ENCODE measurements around the gene DTL. TPM values are rescaled to one million over a fixed set of nuclear protein-coding genes. Genes with fewer than 3 reads are reported as not detected.
A peak's percentile ranks its signal among the peaks of the same experiment; 100 is the strongest.

The DTL gene
- total RNA-seq, 2 donors from 2014 or later, result 54.9 to 65.4 TPM

DNA sequence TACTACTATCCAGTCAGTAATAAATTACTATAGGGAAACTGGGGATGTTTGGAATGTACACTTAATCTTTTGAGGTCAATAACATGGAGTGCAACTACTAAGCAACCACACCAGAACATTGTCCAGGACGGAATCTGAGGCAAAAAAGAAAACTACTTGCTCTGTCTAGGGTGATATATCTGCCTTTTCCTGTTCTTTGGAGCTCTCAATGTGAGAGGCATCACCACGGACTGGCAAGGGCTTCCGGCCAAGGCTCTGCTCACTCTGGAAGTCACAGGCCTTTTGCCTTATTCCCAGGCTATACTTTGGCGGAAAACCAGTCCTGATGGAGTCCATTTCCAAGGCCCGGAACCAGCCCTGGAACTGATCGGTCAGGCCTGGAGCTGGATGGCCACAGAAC lies 94.2 kb downstream of the DTL start:
- no peak overlapping the region for H3K27ac Mint-ChIP-seq

GRCh38 chr1:212132025-212132424 lies 96.5 kb downstream of the DTL start:
- Mint-ChIP-seq H3K9me3 (peaks cover 3% of the 10 kb centered on the region in 2 donors), H3K27me3 (ENCODE audit: low read depth) (no peaks in the 10 kb centered on the region), H3K27ac (no peak overlapping the region), H3K4me1 (ENCODE audit: low read depth) (peaks cover 6% of the 10 kb centered on the region), H3K36me3 (ENCODE audit: insufficient read depth in 2 of 2) (peaks cover 10 to 21% of the 10 kb centered on the region in 2 donors), H3K4me3 (no peak overlapping the region)
- DNase-seq (peak in 1 of 2 donors; percentile 9), ATAC-seq (replicated peaks in 1 of 2) (peak; percentile 70 to 74)

More for the DNA sequence above, 94.2 kb downstream of the DTL start:
- Mint-ChIP-seq H3K9me3 (peaks cover 3% of the 10 kb centered on the region in 2 donors), H3K36me3 (ENCODE audit: insufficient read depth in 2 of 2) (peaks cover 10 to 21% of the 10 kb centered on the region in 2 donors), H3K27me3 (ENCODE audit: low read depth) (no peaks in the 10 kb centered on the region), H3K4me3 (no peak overlapping the region), H3K4me1 (ENCODE audit: low read depth) (peaks cover 6% of the 10 kb centered on the region)
- no peak for ATAC-seq (replicated peaks in 1 of 2)
- no peak for DNase-seq

DNA sequence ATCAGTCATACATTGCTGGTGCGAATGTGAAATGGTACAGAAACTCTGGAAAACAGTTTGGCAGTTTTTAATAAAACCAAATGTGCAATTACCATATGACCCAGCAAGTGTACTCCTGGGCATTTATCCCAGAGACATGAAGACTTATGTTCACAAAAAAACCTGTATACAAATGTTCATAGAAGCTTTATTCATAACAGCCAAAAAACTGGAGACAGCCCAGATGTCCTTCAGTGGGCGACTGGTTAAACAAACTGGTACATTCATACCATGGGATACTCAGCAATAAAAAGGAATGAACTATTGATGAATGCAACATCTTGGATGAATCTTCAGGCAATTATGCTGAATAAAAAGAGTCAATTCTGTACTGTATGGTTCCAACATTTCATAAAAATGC lies 97.8 kb downstream of the DTL start:
- Mint-ChIP-seq H3K4me1 (ENCODE audit: low read depth) (peaks cover 6% of the 10 kb centered on the region), H3K36me3 (ENCODE audit: insufficient read depth in 2 of 2) (peaks cover 10 to 21% of the 10 kb centered on the region in 2 donors), H3K27me3 (ENCODE audit: low read depth) (no peaks in the 10 kb centered on the region), H3K27ac (no peak overlapping the region), H3K9me3 (peaks cover 3% of the 10 kb centered on the region in 2 donors), H3K4me3 (no peak overlapping the region)
- no peak for DNase-seq
- ATAC-seq (replicated peaks in 1 of 2), result no peak

DNA sequence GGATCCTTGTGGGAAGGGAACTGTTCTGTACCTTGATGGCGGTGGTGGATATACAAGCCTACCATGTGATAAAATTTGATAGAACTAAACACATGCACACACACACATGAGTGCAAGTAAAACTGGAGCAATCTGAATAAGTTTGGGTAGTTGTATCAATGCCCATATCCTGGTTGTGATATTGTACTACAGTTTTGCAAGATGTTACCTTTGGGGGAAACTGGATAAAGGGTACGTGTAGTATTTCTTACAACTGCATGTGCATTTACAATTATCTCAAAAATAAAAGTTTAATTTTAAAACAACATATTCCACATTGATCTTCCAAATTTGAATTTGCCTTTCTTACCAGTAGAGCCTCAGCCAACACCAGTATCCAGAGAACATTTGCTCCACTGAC lies 99.6 kb downstream of the DTL start:
- H3K27ac Mint-ChIP-seq, result no peak overlapping the region

GRCh38 chr1:212137854-212138253 lies 102.3 kb downstream of the DTL start:
- DNase-seq (no peak), ATAC-seq (replicated peaks in 1 of 2) (no peak)
- H3K36me3 Mint-ChIP-seq (ENCODE audit: insufficient read depth in 2 of 2), result peaks cover 3 to 12% of the 10 kb centered on the region in 2 donors
- H3K27me3 Mint-ChIP-seq (ENCODE audit: low read depth), result no peaks in the 10 kb centered on the region
- no peak overlapping the region for H3K27ac Mint-ChIP-seq
- H3K4me1 Mint-ChIP-seq (ENCODE audit: low read depth), result no peaks in the 10 kb centered on the region
- H3K9me3 Mint-ChIP-seq, result peaks cover 3% of the 10 kb centered on the region in 2 donors
- no peak overlapping the region for H3K4me3 Mint-ChIP-seq

More for the DNA sequence above, 99.6 kb downstream of the DTL start:
- peaks cover 3% of the 10 kb centered on the region in 2 donors for H3K9me3 Mint-ChIP-seq
- H3K4me3 Mint-ChIP-seq, result no peak overlapping the region
- H3K36me3 Mint-ChIP-seq (ENCODE audit: insufficient read depth in 2 of 2), result peaks cover 7 to 14% of the 10 kb centered on the region in 2 donors
- H3K4me1 Mint-ChIP-seq (ENCODE audit: low read depth), result peaks cover 6% of the 10 kb centered on the region
- no peaks in the 10 kb centered on the region for H3K27me3 Mint-ChIP-seq (ENCODE audit: low read depth)
- DNase-seq (no peak), ATAC-seq (replicated peaks in 1 of 2) (no peak)

- DNase-seq, result no peak
- H3K27me3 Mint-ChIP-seq (ENCODE audit: low read depth), result no peaks in the 10 kb centered on the region
- H3K36me3 Mint-ChIP-seq (ENCODE audit: insufficient read depth in 2 of 2), result peaks cover 3 to 11% of the 10 kb centered on the region in 2 donors
- no peak for ATAC-seq (replicated peaks in 1 of 2)
- no peaks in the 10 kb centered on the region for H3K4me1 Mint-ChIP-seq (ENCODE audit: low read depth)
- peaks cover 3% of the 10 kb centered on the region in 2 donors for H3K9me3 Mint-ChIP-seq
- H3K27ac Mint-ChIP-seq, result no peak overlapping the region
- no peak overlapping the region for H3K4me3 Mint-ChIP-seq
Measured at GRCh38 chr1:212138457-212138856, 102.9 kb downstream of the DTL start.

DNA sequence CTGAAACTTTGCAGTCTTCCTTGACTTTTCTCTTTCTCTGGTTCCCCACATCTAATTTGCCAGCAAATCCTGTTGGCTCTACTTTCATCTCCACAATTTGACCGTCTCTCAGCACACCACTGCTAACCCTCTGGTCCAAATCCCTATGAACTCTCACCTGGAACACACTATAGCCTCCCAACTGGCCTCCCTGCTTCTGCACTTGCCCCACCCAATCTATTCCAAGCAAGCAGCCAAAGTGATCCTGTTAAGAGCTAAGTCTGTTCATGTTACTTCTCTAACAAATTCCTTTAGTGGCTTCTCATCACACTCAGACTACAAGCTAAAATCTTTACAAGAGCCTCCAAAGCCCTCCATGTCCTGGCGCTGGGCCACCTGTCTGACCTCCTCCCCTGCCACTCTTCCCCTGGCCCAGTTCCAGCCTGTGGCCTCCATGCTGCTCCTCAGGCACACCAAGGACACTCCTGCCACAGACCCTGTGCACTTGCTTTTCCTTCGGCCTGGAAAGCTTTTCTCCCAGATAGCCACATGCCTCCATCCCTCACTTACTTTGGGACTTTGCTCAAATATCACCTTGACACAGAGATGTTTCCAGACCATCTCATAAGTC lies 104.1 kb downstream of the DTL start:
- H3K36me3 Mint-ChIP-seq (ENCODE audit: insufficient read depth in 2 of 2), result peaks cover under 1 to 7% of the 10 kb centered on the region in 2 donors
- no peak overlapping the region for H3K27ac Mint-ChIP-seq
- DNase-seq, result no peak
- no peak for ATAC-seq (replicated peaks in 1 of 2)
- no peaks in the 10 kb centered on the region for H3K4me1 Mint-ChIP-seq (ENCODE audit: low read depth)
- no peaks in the 10 kb centered on the region for H3K27me3 Mint-ChIP-seq (ENCODE audit: low read depth)
- H3K4me3 Mint-ChIP-seq, result no peak overlapping the region
- peaks cover under 1% of the 10 kb centered on the region in 2 donors for H3K9me3 Mint-ChIP-seq

- peaks cover 0 to 7% of the 10 kb centered on the region in 2 donors for H3K36me3 Mint-ChIP-seq (ENCODE audit: insufficient read depth in 2 of 2)
- no peak for DNase-seq
- H3K27me3 Mint-ChIP-seq (ENCODE audit: low read depth), result no peaks in the 10 kb centered on the region
- no peak overlapping the region for H3K4me3 Mint-ChIP-seq
- H3K27ac Mint-ChIP-seq, result no peak overlapping the region
- no peaks in the 10 kb centered on the region for H3K4me1 Mint-ChIP-seq (ENCODE audit: low read depth)
- no peaks in the 10 kb centered on the region for H3K9me3 Mint-ChIP-seq
- ATAC-seq (replicated peaks in 1 of 2), result no peak
Measured at GRCh38 chr1:212141404-212141803, 105.9 kb downstream of the DTL start.

GRCh38 chr1:212142883-212143530 lies 107.5 kb downstream of the DTL start:
- ATAC-seq (replicated peaks in 1 of 2) (no peak), DNase-seq (no peak)
- Mint-ChIP-seq H3K4me3 (no peak overlapping the region), H3K9me3 (no peaks in the 10 kb centered on the region), H3K27ac (no peak overlapping the region), H3K27me3 (ENCODE audit: low read depth) (no peaks in the 10 kb centered on the region), H3K36me3 (ENCODE audit: insufficient read depth in 2 of 2) (peaks cover 0 to 7% of the 10 kb centered on the region in 2 donors), H3K4me1 (ENCODE audit: low read depth) (no peaks in the 10 kb centered on the region)

DNA sequence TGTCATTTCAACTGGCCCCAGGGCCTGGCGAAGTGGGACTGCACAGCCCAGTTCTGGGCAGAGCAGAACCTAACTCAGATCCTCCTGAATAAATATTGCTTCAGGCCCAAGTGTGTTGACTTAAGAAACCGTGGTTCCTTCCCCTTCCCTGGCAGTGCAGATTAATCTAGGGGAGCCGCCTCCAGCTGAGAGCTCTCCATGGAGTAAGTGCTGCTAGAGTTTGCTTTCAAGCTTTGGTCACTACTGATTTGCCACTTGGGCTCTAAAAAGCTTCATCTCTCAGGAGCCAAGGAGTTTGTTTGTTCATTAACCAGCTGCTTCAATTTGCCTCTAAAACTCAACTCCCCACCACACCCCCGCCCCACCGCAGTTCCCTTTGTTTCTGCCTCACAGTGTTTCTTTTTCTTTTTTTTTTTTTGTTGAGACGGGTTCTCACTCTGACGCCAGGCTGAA lies 112.1 kb downstream of the DTL start:
- ATAC-seq (replicated peaks in 1 of 2) (no peak), DNase-seq (no peak)
- peaks cover 0 to 3% of the 10 kb centered on the region in 2 donors for H3K36me3 Mint-ChIP-seq (ENCODE audit: insufficient read depth in 2 of 2)
- no peak overlapping the region for H3K4me3 Mint-ChIP-seq
- H3K27me3 Mint-ChIP-seq (ENCODE audit: low read depth), result no peaks in the 10 kb centered on the region
- no peaks in the 10 kb centered on the region for H3K9me3 Mint-ChIP-seq
- H3K4me1 Mint-ChIP-seq (ENCODE audit: low read depth), result no peaks in the 10 kb centered on the region
- no peak overlapping the region for H3K27ac Mint-ChIP-seq

DNA sequence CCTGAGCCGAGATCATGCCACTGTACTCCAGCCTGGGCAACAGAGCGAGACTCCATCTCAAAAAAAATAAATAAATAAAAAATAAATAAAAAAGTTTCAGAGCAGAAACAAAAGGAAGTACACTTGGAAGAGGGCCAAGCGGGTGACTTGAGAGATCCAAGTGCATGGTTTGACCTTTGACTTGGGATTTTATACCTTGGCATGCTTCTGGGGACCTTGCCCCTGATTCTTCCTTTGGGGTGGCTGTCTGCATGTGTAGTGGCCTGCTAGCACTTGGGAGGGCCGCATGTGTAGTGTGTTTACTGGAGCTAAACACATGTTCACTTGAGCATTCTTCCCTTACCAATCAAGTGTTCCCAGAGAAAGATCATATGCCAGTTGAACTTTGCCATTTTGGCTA lies 114.0 kb downstream of the DTL start:
- Mint-ChIP-seq H3K27ac (no peak overlapping the region), H3K36me3 (ENCODE audit: insufficient read depth in 2 of 2) (no peaks in the 10 kb centered on the region), H3K4me1 (ENCODE audit: low read depth) (no peaks in the 10 kb centered on the region), H3K27me3 (ENCODE audit: low read depth) (no peaks in the 10 kb centered on the region), H3K9me3 (no peaks in the 10 kb centered on the region), H3K4me3 (no peak overlapping the region)
- ATAC-seq (replicated peaks in 1 of 2), result no peak
- DNase-seq, result no peak

- H3K27ac Mint-ChIP-seq, result no peak overlapping the region
Measured at GRCh38 chr1:212152308-212152693, 116.8 kb downstream of the DTL start.

DNA sequence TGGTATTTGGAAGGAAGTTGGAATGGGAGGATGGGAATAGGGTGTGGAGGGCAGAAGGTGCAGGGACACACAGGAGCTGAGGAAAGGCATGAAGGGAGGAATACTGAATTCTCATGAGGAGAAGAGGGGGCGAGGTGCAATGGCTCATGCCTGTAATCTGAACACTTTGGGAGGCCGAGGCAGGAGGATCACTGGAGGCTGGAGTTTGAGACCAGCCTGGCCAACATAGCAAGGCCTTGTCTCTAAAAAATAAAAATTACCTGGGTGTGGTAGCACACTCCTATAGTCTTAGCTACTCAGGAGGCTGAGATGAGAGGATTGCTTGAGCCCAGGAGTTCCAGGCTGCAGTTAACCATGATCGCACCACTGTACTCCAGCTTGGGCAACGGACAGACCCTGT lies 117.3 kb downstream of the DTL start:
- no peaks in the 10 kb centered on the region for H3K27me3 Mint-ChIP-seq (ENCODE audit: low read depth)
- ATAC-seq (replicated peaks in 1 of 2) (no peak), DNase-seq (no peak)
- no peak overlapping the region for H3K4me3 Mint-ChIP-seq
- H3K27ac Mint-ChIP-seq, result no peak overlapping the region
- H3K4me1 Mint-ChIP-seq (ENCODE audit: low read depth), result peaks cover 8% of the 10 kb centered on the region
- no peaks in the 10 kb centered on the region for H3K36me3 Mint-ChIP-seq (ENCODE audit: insufficient read depth in 2 of 2)
- no peaks in the 10 kb centered on the region for H3K9me3 Mint-ChIP-seq

More at GRCh38 chr1:212152308-212152693, 116.8 kb downstream of the DTL start:
- Mint-ChIP-seq H3K36me3 (ENCODE audit: insufficient read depth in 2 of 2) (no peaks in the 10 kb centered on the region), H3K4me1 (ENCODE audit: low read depth) (peaks cover 6% of the 10 kb centered on the region), H3K27me3 (ENCODE audit: low read depth) (no peaks in the 10 kb centered on the region), H3K4me3 (no peak overlapping the region), H3K9me3 (no peaks in the 10 kb centered on the region)
- DNase-seq (no peak), ATAC-seq (replicated peaks in 1 of 2) (no peak)

Measured in activated T-cell treated with anti-CD3 and anti-CD28 coated beads, Interleukin-2, amount 50 U/mL, for 72 hours (primary cell).